ENCODE data around the gene EHBP1L1.

EHBP1L1 gene

GRCh38 chr11:65575568-65576231 lies at the start of gene EHBP1L1:
Gene EHBP1L1, plus strand, starts transcription at chr11:65576053. Its CDS starts 250 bp downstream, at chr11:65576303.
- DNase-seq (ENCODE audit: low read depth in 2 of 2), result peak; percentile 67 to 76

DNA sequence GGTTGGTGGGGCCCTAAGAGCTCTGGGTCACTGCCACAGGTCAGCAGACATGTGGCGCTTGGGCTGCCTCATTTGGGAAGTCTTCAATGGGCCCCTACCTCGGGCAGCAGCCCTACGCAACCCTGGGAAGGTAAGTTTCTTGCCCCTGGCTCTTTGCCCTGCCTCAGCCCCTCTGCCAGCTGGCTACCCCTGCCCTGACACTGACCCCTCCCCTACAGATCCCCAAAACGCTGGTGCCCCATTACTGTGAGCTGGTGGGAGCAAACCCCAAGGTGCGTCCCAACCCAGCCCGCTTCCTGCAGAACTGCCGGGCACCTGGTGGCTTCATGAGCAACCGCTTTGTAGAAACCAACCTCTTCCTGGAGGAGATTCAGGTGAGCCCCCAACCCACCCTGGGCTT lies 49.1 kb upstream of the EHBP1L1 start:
- no peak for DNase-seq (ENCODE audit: low read depth in 2 of 2)

GRCh38 chr11:65528819-65529350 lies 47.0 kb upstream of the EHBP1L1 start:
- no peak for DNase-seq (ENCODE audit: low read depth in 2 of 2)

- no peak for DNase-seq (ENCODE audit: low read depth in 2 of 2)
These were observed 46.2 kb upstream of the EHBP1L1 start for GRCh38 chr11:65529475-65530156.

- DNase-seq (ENCODE audit: low read depth in 2 of 2), result no peak
These were observed 45.7 kb upstream of the EHBP1L1 start for GRCh38 chr11:65530157-65530496.

GRCh38 chr11:65532388-65533064 lies 43.3 kb upstream of the EHBP1L1 start:
- no peak for DNase-seq (ENCODE audit: low read depth in 2 of 2)

- no peak for DNase-seq (ENCODE audit: low read depth in 2 of 2)
These were observed 40.8 kb upstream of the EHBP1L1 start for GRCh38 chr11:65535102-65535501.

DNA sequence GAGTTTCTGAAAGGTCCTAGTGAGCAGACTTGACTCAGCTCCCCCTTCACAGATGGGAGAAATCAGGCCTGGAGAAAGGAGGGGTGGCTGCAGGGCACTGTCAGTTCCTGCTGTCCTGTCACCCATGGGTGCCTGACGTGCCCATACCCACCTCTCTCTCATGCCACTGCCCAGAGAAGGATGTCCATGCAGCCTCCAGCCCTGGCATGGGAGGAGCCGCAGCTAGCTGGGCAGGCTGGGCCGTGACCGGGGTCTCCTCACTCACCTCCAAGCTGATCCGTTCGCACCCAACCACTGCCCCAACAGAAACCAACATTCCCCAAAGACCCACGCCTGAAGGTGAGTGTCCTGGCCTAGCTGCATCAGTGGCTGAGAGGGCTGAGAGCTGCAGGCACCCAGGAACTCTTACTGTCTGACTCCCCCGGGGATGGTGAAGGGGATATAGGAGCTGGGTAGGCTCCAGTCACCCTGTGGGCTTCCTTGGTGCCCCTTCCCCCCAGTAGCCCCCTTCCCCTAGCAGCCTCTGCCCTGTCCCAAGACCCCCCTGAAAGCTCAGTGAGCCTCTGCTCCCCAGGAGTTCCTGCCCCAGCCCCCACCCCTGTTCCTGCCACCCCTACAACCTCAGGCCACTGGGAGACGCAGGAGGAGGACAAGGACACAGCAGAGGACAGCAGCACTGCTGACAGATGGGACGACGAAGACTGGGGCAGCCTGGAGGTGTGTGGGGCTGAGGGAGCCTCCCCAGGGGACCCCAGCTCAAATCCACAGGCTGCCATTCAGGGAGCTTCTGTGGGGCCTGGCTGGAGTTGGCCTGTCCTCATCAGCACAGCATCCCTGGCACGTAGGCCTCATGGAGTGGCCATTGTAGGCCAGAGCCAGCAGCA lies 39.2 kb upstream of the EHBP1L1 start:
- DNase-seq (ENCODE audit: low read depth in 2 of 2), result no peak

DNA sequence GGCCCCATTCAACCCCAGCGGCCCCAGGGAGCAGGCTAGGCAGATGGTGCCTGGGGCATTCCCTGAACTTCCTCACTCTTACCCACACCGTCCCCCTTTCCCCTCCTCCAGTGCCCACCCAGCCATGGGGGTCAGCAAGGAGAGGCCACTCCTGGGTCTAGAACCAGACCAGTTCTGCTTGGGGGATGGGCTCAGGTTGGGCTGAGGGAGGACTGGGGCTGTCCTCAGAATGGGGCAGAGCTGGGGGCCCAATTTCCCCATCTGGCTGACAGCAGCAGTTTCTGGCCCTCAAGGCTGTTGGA lies 38.6 kb upstream of the EHBP1L1 start:
- no peak for DNase-seq (ENCODE audit: low read depth in 2 of 2)

GRCh38 chr11:65537620-65538231 lies 38.1 kb upstream of the EHBP1L1 start:
- DNase-seq (ENCODE audit: low read depth in 2 of 2), result no peak

GRCh38 chr11:65538232-65538914 lies 37.5 kb upstream of the EHBP1L1 start:
- DNase-seq (ENCODE audit: low read depth in 2 of 2), result no peak

DNA sequence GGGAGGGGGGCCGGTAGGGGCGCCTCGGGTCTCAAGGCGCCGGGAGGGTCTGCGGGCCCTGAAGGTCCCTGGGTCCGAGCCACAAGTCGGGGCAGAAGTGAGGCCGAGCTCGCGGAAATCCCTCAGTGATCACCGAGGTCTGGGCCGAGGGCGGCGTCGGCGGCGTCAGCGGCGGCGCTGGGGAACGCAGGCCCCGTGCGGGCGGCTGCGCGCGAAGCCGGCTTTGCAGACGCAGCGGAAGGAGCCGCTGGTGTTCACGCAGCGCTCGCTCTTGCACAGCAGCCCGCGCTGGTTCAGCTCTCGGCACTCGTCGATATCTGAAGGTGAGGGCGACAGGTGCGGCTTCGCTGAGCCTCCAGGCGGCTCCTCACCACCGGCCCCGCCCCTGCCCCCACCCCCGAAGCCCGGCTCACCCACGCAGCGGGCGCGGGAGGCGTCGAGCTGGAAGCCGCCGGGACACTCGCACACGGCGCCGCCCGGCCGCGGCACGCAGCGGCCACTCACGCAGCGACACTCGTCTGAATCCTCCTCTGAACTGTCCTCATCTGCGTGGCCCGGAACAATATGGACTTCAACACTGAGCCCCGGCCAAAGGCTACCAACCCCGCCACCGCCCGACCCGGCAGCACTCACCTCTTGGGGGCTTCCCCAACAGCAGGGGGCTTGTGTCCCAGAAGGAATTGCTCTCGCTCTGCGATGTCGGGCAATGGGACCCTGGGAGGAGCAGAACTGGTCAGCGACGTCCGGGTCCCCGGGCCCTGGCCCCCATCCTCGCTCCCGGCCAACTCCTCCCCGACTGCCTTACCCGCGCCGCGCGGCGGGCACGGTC lies 36.7 kb upstream of the EHBP1L1 start:
- DNase-seq (ENCODE audit: low read depth in 2 of 2), result no peak

GRCh38 chr11:65539744-65540289 lies 36.0 kb upstream of the EHBP1L1 start:
- DNase-seq (ENCODE audit: low read depth in 2 of 2), result no peak

GRCh38 chr11:65540290-65541092 lies 35.4 kb upstream of the EHBP1L1 start:
- DNase-seq (ENCODE audit: low read depth in 2 of 2), result peak; percentile 79 to 85

DNA sequence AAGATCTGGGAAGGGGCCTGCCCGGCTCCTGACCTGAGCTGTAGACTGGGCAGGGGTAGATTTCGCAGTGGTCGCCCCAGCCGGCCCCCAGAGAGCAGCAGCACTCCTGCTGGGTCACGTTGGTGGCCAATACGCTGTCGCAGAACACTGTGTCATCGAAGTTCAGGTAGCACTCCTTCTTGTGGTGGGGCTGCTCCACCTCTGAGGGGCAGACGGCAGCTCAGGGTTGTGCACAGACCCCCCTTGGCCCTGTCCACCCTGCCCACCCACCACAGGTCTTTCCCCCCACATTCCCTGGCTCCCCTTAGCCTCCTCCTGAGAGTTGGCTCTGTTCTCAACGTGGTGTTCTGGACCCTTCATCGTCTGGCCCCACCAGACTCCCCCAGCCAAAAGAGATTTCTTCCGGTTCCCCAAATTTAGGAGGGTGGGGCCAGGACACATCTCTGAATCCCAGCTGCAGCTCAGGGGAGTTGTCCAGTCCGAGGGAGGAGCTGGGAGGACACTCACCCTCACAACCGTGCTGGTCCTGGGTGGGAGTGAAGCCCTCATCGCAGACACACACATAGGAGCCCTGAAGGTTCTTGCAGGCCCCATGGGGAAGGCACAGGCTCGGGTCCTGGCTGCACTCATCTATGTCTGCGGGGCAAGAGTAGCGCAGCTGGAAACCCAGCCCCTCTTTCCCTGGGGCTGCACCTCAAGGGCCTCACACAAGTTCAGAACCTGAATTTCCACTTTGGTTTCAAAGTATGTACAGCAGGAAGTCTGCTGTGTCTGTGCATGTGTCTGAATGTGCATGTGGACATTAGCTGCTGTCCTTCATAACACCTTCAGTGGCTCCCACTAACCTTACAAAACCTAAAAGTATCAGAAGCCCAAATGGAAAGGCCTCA lies 34.5 kb upstream of the EHBP1L1 start:
- DNase-seq (ENCODE audit: low read depth in 2 of 2), result no peak

- DNase-seq (ENCODE audit: low read depth in 2 of 2), result no peak
These were observed 33.0 kb upstream of the EHBP1L1 start for GRCh38 chr11:65542738-65543390.

DNA sequence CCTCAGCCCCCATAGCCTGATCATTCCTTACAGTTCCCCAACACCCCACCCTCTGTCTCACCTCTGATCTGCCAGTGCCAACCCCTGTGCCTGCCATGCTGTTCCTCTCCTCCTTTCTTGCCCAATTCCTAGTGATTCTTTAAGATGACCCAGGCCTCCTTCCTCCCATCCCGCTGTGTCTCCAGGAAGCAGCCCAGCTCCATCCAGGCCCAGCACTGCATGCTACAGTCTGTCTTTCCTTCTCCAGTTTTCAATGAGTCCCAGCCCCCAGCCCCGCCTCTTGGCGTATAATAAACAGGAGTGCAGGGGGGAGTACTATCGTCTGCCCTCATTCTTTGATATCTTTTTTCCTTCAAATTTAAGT lies 30.0 kb upstream of the EHBP1L1 start:
- no peak for DNase-seq (ENCODE audit: low read depth in 2 of 2)
